CD4-positive, alpha-beta T cell treated with Interleukin-4 for 1 hour (primary cell): ENCODE data around the gene GIGYF2.
"Not testable (repeated sequence)": the region's sequence is repeated elsewhere in the genome, so short reads cannot be mapped to it uniquely, and the experiment has no call there.

Source experiments
- DNase-seq, 2 donors: peaks; one replicate each; pipeline ENCODE4 v3.0.0-alpha.2; 2020 to 2022

Gene GIGYF2

DNA sequence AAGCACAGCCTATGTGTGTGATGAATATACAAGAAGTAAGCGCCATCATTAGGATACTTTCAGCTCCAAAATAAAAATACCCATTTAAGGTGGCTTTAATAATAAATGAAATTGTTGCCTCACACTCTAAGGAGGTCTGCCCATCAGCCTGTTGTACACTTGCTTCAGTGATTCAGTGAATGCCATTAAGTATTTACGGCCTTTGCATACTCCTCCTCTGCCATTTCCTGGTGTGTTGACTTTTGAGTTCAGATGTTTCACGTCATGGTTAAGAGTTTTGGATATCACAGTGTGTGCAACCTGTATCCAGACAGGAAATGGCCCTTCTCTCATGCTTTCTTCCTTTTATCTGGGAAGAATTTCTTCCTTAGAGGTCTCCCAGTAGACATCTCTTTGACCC lies 134.4 kb downstream of the GIGYF2 start:
- DNase-seq, result no peak

DNA sequence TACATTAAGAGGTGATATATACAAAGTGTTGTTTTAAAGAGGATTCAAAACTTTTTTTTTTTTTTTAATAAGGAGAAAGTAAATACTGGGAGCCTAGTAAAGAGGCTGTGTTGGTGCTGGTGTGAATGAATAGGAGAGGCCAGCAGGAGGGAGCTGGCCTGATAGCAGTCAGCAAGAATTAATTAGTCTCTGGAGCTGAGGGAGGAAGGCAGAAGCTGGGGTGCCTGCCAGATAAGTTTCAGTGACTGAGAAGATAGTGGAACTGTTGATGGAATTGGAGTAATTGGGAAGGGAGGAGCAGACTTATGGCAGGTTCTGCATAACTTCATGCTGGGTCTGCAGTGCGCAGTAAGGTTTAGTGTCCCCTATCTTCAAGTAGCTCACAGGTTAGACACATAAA lies 136.7 kb downstream of the GIGYF2 start:
- DNase-seq, result no peak

DNA sequence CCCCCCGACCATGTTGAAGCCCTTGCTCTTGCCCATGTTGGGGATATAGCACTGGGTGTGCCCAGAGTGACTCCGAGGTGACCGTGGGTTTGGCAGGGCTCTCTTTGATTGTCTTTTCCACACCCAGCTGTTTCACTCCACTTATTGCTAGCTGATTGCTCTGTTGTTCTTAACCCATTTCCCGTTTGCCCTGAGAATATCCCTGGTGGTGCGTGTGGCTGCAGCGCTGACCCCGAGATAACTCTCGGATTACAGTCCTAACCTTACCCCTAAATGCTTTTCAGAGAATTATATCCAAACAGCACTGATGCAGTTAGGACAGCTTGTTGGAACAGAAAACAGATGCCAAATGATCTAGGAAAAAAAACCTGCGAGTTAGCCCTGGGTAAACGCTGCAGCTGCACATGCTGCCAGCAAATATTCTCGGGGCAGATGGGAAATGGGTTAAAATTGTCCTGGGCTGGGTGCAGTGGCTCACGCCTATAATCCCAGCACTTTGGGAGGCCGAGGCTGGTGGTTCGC lies 138.6 kb downstream of the GIGYF2 start:
- DNase-seq, result no peak

DNA sequence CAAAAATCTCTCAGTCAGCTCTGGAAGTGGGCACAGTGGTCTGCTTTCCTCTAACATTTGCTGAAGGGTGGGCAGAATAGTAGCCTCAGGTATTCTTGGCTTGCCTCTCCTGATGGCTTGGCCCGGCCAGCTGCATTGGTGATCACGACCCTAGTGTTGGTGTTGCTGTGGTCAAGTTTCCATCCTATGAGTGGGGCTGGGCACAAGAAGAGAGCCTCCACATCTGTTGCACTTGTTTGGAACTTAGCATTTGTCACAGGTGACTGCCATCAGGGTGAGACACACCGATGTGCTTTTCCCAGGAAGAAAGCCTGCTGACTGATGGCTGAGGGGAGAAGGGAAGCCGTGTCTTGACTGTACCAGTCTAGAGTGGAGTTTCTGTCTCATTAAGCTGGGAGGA lies 139.8 kb downstream of the GIGYF2 start:
- no peak for DNase-seq

DNA sequence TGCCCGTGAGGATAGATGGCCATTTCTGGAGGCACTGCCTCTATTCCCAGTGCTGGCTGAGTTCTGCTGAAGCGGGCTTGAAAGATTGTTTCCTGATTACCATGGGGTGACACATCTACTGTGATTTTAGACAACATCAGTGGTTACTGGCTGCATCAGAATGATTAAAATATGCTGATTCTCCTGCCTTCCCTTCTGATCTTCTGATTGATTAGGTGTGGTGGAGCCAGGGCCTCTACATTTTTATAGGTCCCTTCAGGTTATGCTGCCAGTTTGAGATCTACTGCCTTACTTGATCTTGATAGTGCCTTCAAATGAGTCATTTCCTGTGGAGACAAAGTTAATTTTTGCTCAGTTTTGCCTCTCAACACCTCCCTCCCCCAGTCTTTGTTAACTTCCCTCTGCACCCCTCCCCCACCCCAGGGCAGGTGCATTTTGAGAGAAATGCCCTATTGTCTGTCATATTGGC lies 141.3 kb downstream of the GIGYF2 start:
- peak; percentile 60 to 79 for DNase-seq

DNA sequence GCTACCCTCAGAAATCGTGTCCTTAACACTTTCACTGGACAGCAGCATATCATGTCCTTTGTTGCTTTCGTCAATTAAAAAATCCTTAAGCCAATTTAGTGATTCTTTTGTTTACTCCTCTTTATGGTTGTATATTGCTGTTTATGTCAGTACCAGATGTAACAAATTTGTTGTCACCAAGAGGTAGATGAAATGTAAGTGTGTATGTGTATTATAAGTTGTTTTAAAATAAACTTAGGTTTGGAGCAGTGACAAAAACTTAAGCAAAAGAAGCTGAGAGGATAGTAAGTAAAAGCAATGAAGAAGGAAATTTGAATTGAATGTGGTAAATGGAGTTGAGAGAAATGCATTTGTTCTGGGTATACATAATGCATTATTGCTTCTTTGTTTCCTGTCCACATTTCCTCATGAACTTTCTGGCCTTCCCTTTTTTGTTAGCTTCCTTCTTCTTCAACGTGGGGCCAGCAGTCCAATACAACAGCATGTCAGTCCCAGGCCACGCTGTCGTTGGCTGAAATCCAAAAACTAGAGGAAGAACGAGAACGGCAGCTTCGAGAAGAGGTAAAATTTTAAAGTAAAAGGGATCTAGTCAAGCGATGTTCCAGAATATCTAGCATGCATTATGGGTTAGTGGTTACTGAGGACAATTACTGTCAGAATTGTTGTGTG lies 142.4 kb downstream of the GIGYF2 start:
- DNase-seq, result peak; percentile 20 to 53

DNA sequence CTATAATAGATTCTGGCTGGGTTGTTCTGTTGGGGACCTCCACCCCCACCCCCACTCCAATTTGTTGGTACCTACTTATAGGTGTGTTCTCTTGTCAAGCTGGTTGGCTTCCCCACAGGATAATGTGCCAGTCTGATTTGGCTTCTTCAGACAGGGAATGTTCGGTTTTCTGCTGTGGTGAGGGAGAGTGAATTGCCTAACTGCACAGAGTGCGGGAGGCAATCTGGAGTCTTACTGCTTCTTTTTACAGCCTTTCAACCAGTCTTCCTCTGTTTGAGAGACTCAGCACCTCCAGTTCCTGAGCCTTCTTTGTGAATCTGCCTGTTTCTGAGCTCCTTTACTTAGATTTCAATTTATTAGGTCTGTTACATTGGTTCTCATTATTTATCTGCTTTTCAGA lies 145.6 kb downstream of the GIGYF2 start:
- no peak for DNase-seq

DNA sequence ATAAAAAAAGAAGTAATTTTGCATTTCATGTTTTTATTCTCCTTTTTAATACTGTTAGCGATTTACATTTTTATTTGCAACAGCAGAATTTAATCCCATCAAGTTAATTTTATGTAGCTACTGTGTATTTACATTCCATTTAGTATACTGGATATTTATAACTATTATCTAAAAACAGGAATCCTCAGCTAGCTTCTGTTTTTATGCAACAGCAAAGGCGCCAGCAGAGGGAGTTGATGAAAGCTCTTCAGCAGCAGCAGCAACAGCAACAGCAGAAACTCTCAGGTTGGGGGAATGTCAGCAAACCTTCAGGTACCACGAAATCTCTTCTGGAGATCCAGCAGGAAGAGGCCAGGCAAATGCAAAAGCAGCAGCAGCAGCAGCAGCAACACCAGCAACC lies 146.7 kb downstream of the GIGYF2 start:
- DNase-seq, result no peak

DNA sequence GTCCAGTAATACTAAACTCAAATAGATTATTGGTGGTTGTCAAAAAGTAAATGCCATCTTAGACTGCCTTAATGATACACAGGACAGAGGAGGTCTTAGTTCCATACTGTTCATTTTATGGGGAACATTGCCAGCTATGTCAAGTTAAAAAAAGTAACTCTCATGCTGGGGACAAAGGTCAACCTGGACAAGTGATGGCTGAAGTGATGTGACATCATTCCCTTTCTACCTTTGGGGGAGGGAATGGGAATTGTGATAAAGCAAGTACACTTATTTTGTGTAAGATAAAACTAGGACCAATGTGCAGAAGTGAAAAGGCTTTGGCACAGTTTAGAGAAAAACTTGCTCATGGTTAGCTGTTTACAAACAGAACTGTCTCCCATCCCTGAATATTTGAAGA lies 148.9 kb downstream of the GIGYF2 start:
- DNase-seq, result no peak

DNA sequence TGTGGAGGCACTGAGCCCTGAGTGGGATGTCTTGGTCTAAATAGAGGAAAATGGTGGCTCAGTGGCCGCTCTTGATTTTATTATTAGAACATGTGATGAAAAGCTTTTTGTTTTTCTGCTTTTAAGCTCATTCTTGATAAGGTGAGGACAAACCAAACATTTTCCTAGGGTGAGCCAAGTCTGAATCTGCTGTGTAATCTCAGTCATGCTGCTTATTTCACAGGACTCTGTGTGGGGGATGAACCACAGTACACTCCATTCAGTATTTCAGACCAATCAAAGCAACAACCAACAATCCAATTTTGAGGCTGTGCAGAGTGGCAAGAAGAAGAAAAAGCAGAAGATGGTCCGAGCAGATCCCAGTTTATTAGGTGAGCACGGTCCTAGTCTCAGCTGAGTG lies 152.9 kb downstream of the GIGYF2 start:
- no peak for DNase-seq

DNA sequence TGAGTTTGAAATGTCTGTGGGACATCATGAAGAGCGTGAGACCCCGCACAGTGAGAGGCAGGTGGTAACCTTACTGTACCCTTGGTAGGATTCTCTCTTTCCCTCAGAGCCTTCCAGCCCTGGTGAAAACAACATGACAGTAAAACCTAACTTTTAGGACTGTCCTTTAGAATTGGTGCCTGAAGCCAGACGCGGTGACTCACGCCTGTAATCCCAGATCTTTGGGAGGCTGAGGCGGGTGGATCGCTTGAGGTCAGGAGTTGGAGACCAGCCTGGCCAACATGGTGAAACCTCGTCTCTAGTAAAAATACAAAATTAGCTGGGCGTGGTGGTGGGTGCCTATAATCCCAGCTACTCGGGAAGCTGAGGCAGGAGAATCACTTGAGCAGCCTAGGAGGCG lies 154.9 kb downstream of the GIGYF2 start:
- DNase-seq, result not testable (repeated sequence)

DNA sequence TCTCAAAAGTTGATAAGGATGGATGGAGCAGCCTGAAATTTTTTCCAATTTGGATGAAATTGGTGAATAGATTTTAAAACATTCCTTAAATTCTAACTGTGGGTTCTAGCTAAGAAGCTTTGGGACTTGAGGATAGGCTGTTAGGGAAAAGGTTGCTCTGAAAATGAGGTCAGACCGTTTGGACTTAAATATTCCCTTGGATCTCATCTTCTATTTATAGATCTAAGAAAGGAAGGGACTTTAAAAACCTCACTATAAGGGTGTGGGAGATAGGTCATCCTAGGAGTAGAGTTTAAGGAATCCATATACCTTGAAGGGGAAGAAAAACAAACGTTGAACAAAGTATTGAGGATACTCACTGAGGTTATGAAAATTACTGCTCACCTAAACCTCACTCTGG lies 155.5 kb downstream of the GIGYF2 start:
- DNase-seq, result no peak

DNA sequence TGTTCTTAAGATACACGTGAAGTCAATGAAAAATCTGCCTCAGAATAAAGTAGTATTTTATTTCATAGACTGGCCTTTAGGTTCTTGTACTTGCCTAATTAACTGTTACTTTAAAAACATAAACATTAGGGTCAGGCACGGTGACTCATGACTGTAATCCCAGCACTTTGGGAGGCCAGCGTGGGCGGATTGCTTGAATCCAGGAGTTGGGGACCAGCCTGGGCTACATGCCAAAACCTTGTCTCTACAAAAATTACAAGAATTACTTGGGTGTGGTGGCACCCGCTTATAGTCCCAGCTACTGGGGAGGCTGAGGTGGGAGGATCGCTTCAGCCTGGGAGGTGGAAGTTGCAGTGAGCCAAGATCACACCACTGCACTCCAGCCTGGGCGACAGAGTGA lies 157.0 kb downstream of the GIGYF2 start:
- DNase-seq, result no peak

DNA sequence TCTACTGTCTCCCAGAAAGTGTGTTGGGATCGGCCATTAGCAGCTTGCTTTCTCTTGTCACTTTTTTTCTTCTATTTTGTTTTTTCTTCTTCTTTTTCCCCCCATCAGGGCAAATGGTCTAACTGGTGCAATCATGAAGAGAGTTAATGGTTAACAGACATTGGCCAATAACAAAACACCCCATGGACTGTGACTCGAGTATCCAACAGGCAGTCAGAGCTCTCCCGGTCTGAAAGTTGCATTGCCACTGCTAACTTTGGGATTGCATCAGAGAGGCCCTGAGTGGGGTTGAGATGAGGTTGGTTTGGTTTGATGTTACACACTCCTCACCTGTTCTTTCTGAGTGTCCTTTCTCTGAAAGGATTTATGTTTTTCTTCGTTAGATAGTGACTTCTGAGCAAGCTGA lies 160.0 kb downstream of the GIGYF2 start:
- DNase-seq, result no peak

DNA sequence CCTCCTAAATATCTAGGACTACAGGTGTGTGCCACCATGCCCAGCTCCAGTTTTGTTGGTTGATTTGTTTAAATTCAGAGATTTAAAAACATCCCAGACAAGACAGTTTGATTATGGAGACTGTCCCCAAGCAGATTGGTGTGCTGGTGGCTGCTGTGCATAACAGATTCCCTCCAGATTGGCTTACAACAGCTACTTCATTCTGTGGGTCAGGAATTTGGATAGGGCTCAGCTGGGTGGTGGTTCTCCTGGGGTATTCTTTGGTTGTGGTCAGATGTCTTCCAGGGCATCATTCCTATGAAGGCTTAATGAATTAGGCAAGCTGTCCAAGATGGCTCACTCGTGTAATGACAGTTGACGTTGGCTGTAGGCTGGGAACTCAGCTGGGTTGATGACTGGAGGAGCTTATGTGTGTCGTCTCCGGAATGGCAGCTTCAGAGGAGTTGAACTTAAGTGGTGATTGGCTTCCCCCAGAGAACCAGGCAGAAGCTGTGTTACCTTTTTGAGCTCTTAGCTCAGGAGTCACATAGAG lies 162.3 kb downstream of the GIGYF2 start:
- no peak for DNase-seq

DNA sequence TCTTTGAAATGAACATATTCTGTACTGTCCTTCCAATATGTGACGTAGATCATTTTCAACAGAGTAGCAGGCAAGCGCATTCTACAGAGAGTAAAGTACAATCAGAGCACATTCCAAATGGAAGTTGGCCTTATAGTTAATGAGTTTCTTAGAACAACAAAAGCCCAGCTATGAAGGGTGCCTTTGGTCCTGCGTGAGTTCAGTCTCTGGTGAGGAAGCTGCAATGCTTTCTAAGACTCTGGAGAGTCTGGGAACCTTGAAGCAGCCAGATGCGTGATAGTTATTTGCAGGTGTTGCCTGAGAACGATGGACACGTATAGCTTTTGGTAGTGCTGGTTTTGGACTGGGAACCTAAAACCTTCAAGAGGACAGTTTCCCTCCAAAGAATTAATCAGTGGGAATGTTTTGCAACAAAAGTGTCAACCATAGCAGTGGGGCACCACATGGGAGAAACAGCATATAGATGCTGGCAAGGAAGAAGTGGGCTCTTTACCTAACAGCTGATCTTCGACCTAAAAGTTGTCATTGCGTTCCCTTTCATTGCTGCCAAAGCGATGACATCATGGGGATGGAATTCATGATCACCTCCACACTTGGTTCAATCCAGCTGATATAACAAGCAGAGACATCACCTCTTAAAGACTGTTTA lies 163.6 kb downstream of the GIGYF2 start:
- DNase-seq, result no peak

DNA sequence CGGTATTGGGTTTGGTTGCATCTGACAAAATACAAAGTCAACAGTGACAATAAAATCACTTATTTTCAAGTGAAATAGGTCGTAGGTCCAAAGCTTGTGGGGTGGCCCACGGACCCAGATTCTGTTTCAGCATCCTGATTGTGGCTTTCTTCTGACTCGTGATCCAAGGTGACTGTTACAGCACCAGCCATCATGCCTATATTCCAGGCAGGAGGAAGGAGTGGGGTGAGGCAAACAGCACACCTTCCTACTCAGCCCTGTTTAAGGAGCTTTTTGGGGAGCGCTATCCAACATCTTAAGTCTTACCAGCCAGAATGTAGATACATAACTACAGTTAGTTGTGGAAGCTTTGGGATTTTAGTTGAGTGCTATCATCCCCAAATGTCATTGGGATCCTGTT lies 164.2 kb downstream of the GIGYF2 start:
- DNase-seq, result no peak

DNA sequence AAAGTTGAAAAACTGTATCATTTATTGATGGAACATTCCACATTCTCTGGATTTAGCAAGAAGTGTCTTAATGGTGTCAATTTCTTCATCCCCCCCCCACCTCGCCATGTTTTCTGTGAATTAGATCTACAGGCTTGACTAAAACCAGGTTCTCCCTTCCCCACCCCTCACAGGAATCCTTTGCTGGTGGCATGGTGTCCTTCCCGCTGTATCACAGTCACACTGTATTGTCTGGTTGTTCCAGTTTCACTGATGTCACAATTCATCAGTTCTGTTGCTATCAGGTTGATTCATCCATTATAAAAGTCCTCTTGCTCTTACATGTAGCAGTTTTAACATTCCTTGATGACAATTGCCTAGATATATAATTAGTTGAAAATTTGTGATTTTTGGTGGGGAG lies 166.9 kb downstream of the GIGYF2 start:
- DNase-seq, result no peak

DNA sequence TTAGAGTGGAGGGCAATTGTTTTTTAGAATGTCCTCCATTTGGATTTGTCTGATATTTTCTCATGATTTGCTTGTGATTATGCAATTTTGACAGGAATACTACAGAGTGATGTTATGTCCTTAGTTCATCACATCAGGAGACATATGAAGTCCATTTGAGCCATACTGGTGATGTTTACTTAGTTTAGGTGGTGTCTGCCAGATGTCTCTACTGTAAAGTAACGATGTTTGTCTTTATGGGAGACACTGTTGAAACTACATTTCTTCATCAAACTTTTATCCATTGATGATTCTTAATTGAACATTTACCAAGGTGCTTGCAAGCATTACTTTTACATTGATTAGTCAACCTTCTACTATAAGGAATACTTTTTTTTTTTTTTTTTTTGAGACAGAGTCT lies 168.0 kb downstream of the GIGYF2 start:
- no peak for DNase-seq

DNA sequence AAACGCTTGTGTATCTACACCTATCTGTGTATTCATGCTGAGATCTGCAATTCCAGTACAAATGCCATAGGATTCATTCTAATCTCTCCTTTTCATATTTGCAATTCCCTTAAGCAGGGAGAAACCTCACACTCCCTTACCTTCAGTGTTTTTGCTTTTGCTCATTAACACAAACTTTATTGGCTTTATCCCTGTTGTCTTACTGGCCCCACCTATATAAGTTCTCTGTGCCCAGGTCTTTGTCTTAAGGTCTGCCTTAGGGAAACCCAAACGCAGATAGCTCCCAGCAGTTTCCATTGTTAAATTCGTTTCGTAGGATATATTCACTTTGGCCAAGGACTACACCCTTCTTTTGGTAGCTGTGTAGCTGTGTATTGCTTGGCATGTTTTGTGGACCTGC lies 169.0 kb downstream of the GIGYF2 start:
- no peak for DNase-seq

DNA sequence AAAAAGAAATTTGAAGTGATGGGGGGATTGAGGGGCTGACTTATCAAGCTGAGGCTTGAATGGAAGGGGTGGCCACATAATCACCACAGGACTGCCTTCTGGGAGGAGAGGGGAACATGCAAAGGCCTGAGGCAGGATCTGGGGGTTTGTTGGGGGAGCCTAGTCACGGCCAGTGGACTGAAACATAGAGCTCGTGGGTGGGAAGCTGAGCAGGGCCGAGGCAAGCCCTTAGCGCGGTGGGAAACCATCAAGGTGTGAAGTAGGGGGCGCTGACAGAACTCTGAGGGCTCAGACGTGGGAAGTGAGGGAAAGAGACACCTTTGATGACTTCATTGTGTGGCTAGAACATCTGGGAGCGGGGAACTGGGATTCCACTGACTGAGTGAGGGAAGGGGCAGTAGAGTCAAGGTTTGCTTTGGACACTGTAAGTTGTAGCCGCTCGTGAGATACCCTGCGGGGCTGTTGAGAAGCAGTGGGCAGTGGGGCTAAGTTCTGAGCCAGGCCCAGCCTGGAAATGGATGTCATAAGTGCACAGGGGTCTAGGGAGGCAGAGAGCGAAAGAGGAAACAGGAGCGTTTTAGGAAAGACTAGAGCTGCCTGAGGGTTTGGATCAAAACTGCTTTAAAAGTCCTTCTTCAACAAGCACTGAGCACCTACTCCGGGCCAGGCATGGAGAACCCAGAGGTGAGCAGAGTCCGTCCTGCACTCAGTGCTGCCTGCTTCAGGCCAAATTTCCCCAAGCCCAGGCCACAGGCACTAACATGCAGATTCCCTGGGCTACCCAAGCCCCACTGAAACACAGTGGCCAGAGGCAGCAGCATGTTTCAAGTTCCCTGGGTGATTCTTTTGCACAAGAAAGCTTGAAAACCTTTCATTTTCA lies 172.2 kb downstream of the GIGYF2 start:
- DNase-seq, result peak in 1 of 2 donors; percentile 4

DNA sequence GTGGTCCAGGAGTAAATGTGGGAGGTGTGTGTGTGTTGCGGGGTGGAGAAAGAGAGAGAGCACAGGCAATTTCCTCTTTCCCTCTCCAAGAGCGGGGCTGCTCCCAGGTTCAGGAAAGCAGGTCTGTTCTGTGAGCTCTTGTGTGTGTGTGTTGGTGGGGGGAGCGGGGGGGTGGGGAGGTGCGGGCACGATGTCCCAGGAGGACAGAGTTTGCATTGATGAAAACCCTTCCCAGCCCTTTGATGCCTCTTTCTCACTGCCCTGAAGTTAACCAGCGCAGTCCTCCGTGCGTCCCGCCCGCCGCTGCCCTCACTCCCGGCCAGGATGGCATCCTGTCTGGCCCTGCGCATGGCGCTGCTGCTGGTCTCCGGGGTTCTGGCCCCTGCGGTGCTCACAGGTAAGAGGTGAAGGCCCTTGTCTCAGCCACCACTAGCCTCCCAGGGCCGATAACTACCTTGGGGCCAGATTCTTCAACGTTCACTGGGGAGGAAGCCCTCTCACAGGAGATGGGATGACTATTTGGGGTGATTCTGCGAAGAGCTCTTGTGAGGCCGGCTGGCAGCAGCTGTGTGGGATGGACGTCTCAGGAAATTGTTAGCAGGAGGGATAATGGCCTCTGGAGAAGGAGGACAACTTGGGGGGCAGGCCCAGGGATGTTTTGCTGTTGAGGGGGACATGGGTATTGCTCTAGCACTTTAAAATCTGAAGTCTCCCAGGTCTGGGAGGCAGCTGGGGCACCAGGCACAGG lies 173.1 kb downstream of the GIGYF2 start, which contains the start of gene SNORC:
TSS of gene SNORC (plus strand) at position 247 of the 748 bp plus-strand sequence. CDS start at position 325, 78 bp downstream.
- DNase-seq, result peak in 1 of 2 donors; percentile 4
